Right lobe of liver (tissue), 4 donors: Measurements from ENCODE around the gene GATD1.

Experiments
- POLR2A ChIP-seq: fragments of 450-650 bp; IDR thresholded peaks from one replicate; pipeline ENCODE4 v1.6.1; 2017; ENCODE audit warnings: antibody characterized with exemption, mild to moderate bottlenecking
- TF ChIP-seq, protein P1 (sequence below), 4 donors: fragments of 200-600 bp in 3 of 4; fragments of 450-650 bp in 1 of 4; IDR thresholded peaks; one replicate each; pipeline versions ENCODE4 v1.5.1 to v1.8.0; 2016 to 2022; ENCODE audit warnings: antibody characterized with exemption in 4 of 4, mild to moderate bottlenecking in 2 of 4
- donor health status: DM: no; HTN: no; CAD: no.
- donor health status: DM: no; HTN: no; CAD: no.
- donor health status: DM: no; HTN: yes; CAD: no.

DNA sequence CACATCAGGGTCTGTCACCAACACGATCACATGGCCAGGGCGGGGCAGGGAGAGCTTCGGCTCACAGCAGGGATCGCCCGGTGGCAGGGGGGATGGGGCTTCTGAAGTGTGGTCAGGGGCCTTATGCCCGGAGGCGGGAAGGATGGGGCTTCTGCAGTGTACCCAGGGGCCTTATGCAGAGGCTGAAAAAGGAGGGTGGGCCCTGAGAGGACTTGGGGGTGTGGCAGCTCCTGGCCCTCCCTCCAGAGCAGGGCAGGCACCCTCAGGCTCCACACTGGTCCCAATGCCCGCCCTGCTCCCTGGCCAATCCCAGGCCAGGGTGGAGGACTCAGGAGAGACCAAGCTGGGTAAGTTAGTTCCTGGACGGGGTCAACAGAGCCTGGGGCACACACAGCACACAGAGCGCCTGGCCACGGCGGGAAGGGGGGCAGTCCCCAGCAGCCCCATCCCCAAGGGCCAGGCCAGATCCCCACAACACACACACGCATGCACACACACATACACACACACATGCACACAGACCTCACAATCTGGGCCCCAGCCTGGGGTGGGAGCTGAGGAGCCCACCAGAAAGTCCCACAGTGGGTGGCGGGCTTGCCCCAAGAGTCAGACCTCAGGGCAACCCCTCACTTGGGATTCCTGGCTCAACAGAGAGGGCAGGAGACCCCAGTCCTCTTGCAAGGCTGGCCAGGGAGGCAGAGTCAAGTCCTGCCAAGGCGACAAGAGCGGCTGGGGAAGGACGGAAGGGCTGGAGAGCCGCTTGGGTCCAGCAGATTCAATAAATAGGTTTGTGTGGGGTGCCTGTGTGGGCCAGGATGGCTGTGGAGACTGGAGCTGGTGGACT, 13.7 kb upstream of the GATD1 start:
- TF ChIP-seq, protein P1, sequence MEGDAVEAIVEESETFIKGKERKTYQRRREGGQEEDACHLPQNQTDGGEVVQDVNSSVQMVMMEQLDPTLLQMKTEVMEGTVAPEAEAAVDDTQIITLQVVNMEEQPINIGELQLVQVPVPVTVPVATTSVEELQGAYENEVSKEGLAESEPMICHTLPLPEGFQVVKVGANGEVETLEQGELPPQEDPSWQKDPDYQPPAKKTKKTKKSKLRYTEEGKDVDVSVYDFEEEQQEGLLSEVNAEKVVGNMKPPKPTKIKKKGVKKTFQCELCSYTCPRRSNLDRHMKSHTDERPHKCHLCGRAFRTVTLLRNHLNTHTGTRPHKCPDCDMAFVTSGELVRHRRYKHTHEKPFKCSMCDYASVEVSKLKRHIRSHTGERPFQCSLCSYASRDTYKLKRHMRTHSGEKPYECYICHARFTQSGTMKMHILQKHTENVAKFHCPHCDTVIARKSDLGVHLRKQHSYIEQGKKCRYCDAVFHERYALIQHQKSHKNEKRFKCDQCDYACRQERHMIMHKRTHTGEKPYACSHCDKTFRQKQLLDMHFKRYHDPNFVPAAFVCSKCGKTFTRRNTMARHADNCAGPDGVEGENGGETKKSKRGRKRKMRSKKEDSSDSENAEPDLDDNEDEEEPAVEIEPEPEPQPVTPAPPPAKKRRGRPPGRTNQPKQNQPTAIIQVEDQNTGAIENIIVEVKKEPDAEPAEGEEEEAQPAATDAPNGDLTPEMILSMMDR (IDR thresholded peaks at IDR 0.05) = no peak
- TF ChIP-seq POLR2A = no peak
